ENCODE data around the gene SPOCK3. TPM values are rescaled to one million over a fixed set of nuclear protein-coding genes. Genes with fewer than 3 reads are reported as not detected.

SPOCK3 gene
- total and polyA plus RNA-seq, 2 donors (not counting 3 experiments of a cell fraction or from before 2014, with no cell fraction given) = 0.10 TPM; not detected in 1

GRCh38 chr4:167150587-167150986 lies 83.7 kb downstream of the SPOCK3 start:
- Histone ChIP-seq H3K27ac (ENCODE audit: insufficient read depth, low read depth, low read length) (no peak overlapping the region), H3K36me3 (ENCODE audit: control insufficient read depth in 2 of 2, extremely low read depth in 1 of 2, insufficient read depth in 2 of 2, low read length in 2 of 2) (no peaks in the 10 kb centered on the region), H3K4me1 (ENCODE audit: control insufficient read depth, extremely low read depth, insufficient read depth, low read length) (no peaks in the 10 kb centered on the region), H3K9ac (replicated peaks; ENCODE audit: extremely low read depth, insufficient read depth, low read length) (no peak overlapping the region), H3K9me1 (replicated peaks; ENCODE audit: control insufficient read depth, extremely low read depth, insufficient read depth, low read length) (no peaks in the 10 kb centered on the region), H3K79me2 (ENCODE audit: control insufficient read depth, insufficient read depth, low read length) (no peaks in the 10 kb centered on the region), H3K9me3 (replicated peaks; ENCODE audit: control insufficient read depth, insufficient read depth, low read length) (no peaks in the 10 kb centered on the region), H3K4me2 (ENCODE audit: insufficient read depth, low read length) (no peak overlapping the region), H3K27me3 (ENCODE audit: control insufficient read depth in 2 of 2, insufficient read depth in 2 of 2, low read length in 2 of 2) (no peaks in the 10 kb centered on the region), H2AFZ (ENCODE audit: low read depth, low read length) (no peak overlapping the region), H4K20me1 (replicated peaks; ENCODE audit: control insufficient read depth, extremely low read depth, insufficient read depth, low read length) (no peaks in the 10 kb centered on the region), H3K4me3 (replicated peaks in 1 of 3; ENCODE audit: insufficient read depth in 1 of 3, low read depth in 1 of 3, low read length in 3 of 3) (no peak overlapping the region)
- BruUV-seq (replicated peaks) = no TSS peak
- intact Hi-C loops (cut with micrococcal nuclease) (no loop called here), dilution Hi-C loops (cut with MboI; ENCODE audit: extremely low pct_ligation_motif_present, low sequenced_read_pairs) (no loop called here)
- DNase-seq (ENCODE audit: low read depth, low spot score) (no peak), FAIRE-seq (no peak)
- CTCF ChIA-PET = no interaction called here
- POLR2A ChIA-PET = no interaction called here
- no peak for TF ChIP-seq EZH2 (IDR thresholded peaks at IDR 0.05; ENCODE audit: borderline replicate concordance, low read depth, low read length, severe bottlenecking)
- no peak for TF ChIP-seq MAX (IDR thresholded peaks at IDR 0.05; ENCODE audit: insufficient read depth, insufficient read length)
- TF ChIP-seq FOS (IDR thresholded peaks at IDR 0.05; ENCODE audit: borderline replicate concordance, insufficient read depth, low read length) = no peak
- no peak for TF ChIP-seq POLR2A (IDR thresholded peaks at IDR 0.05; ENCODE audit: low read depth, low read length)
- no peak for TF ChIP-seq MYC (IDR thresholded peaks at IDR 0.05; ENCODE audit: low read depth, low read length)
- no peak for TF ChIP-seq JUN (IDR thresholded peaks at IDR 0.05; ENCODE audit: borderline replicate concordance, insufficient read depth, insufficient read length, low read depth)
- TF ChIP-seq POLR2AphosphoS5 (IDR thresholded peaks at IDR 0.05; ENCODE audit: insufficient read depth, low read depth, low read length) = no peak
- no peak for TF ChIP-seq CTCF (IDR thresholded peaks at IDR 0.05; ENCODE audit: extremely low read depth in 1 of 2, insufficient read depth in 1 of 2, low read depth in 1 of 2, low read length in 2 of 2)
- no peak for TF ChIP-seq GATA2 (IDR thresholded peaks at IDR 0.05; ENCODE audit: insufficient read depth, insufficient read length, low read depth, low read length)
